ENCODE data around the gene DLG3.

- no peak for TF ChIP-seq GATA2 (IDR thresholded peaks at IDR 0.05; ENCODE audit: low read depth, low read length)
- no peak for TF ChIP-seq GATA3 (IDR thresholded peaks at IDR 0.05; ENCODE audit: low read depth, low read length)
These were observed 19.4 kb downstream of the DLG3 start for GRCh38 chrX:70464051-70464450.
